DMS53 treated with DMSO at 0.1 percent for 48 hours (cell line): ENCODE results near the gene ANK3.
"Not testable (repeated sequence)": the region's sequence is repeated elsewhere in the genome, so short reads cannot be mapped to it uniquely, and the experiment has no call there.

ENCODE experiments used
- DNase-seq: peaks from one replicate; lab custom pipeline; 2025; ENCODE audit not compliant: unreplicated experiment; lab: John Stamatoyannopoulos, UW

ANK3 gene

DNA sequence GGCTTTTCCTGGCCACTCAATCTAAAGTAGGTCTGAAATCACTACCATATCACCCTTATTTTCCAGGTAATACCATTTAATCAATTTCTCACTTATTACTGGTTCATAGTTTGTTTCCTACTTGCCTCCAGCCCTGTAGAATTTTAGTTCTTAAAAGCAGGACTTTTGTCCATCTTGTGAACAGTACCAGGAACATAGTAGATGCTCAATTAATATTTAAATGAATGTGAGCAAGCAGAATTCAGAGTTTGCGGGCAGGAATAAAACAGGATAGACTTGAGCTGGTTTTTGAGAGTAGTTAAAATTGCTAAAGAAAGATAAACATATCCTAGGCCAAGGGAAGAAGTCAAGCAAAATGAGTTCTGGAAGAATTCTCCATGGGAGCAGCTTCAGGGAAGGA is 77.9 kb downstream of the ANK3 start:
- no peak for DNase-seq

DNA sequence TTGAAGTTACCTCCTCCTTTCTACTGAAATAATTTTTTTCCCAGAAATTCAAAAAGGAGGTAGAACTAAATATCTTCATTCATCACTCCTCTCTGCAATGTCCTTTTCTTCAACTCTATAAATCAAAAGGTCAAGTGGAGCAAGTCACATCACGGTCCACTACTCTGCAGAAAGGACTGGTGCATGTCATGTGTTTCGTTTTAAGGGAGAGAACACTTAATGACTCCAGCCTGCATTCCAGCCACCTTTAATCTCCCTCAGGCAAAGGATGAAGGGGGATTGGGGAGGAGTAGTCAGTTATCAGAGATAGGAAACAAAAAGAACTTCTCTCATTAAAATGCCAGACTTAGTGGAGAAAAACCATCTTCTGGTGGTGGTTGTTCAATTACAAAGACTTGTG is 78.9 kb downstream of the ANK3 start:
- no peak for DNase-seq

DNA sequence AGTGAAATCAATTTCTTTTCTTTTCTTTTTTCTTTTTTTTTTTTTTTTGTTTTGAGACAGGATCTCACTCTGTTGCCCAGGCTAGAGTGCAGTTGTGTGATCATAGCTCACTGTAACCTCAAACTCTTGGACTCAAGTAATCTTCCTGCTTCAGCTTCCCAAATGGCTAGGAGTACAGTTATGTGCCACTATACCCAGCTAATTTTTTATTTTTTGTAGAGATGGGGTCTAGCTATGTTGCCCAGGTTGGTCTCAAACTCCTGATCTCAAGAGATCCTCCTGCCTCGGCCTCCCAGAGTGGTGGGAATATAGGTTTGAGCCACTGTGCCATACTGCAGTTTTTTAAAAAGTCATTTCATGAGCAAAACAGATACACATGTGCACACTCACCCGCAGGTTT is 79.8 kb downstream of the ANK3 start:
- no peak for DNase-seq

DNA sequence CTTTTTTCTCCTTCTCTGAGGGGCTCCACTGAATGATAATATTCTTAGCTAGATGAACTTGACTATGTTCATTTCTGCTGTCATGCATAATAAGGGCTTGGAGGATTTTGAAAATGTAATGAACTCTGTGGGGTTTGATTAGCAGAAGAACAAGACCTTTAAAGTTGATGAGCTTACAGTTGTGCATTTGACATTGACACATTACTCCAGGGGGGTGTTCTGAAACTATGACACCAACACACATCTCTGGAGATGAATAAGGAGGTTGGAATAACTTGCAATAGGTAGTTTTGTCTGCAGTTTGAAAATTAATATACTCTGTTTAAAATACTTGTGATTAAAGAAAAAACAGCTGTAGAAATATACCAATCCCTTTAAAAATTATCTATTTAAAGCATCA is 80.3 kb downstream of the ANK3 start:
- DNase-seq = no peak

DNA sequence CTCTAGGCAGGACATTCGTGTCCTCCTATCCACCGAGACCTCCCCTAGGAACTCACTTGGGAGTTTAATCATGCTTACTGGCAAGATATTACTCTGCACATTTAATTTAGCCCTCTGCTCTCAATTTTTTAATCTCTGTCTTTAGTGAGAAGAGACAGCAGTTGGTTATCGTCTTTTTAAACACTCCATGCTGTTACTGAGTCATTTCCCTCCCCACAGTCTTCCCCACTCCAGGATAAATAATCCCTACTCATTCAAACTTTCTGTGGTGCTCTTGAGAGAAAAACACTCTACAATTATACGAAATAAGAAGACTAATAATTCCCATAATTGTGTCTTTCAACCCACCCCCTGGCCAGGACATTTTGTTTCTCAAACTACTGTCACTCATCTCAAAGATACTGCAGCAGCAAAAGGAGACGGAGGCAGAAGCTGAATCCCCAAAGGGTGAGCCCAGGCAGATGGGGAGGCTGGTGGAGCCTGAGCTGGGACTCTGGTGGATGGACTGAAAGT is 84.2 kb downstream of the ANK3 start:
- no peak for DNase-seq

DNA sequence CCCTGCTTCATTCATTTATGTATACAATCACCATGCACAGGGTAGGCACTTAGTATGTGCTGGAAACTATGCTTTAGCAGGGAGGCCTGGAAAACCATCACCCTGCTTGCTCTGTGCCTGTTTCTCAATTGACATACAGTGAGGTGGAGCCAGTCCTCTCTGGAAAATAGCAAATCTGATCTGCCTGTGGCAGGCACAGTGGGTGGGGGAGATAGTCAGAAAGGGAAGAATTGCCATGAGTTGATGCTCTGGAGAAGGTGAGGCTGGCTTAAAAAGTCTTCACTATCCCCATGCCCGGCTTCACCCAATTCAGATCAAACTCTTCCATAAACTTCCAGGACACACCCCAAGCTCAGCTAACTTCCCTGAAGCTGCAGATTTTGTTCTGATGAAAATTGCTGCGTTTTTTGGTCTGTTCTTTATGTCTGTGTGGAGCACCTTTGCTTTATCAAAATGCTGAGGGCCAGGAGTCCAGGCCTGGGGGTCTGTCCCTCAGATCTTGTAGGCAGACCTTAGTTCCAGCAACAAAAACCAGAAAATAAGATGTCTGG is 84.8 kb downstream of the ANK3 start:
- no peak for DNase-seq

DNA sequence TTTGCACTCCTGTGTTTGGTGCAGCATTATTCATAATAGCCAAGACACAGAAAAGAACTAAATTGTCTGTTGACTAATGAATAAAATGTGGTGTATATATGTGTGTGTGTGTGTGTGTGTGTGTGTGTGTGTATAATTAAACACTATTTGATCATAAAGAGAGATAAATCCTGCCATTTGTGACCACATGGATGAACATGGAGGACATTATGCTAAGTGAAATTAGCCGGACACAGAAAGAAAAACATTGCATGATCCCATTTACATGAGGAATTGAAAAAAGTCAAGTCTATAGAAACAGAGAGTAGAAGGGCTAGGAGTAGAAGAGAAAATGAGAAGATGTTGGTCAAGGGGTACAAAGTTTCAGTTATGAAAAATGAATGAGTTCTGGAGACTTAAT is 85.9 kb downstream of the ANK3 start:
- no peak for DNase-seq

DNA sequence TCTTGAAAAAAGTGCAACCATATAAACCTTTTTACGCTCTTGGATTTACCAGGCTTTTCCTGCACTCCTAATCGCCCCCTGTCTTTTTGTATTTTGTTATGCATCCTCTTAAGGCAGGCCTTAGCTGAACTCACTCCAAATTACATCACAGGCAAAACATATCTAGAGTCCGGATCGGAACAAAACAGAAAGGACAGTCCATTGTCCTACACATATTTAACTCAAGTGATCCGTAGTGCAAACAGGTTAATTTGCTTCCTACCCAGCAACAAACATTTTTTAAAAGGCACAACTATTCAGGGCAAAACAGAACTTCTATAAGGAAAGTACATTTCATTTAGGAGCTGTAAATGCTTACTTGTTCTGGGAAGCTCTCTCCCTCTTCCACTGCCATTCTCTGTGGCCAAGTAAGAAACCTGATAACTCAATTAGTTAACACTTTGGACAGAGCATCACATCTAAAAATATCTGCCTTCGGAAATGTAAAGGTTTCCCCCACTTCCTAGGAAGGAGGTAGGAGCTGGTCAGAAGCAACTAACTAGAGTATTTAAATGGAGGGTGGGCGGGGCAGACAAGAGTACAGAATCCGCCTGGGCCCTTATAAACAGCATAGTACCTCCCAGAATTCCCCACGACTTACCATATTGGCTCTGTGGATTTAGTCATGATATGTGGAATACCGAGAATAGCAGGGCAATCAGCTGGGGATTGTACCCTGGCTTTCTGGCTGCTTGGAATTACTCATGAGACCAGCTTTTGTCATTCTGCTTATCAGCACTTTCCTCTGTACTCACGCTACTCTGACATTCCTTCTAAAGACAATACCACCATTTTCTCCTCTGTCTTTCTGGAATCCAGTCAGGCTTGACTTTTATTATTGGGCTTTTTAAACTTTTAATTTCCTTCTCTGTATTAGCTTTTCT is 89.5 kb downstream of the ANK3 start:
- DNase-seq = no peak

DNA sequence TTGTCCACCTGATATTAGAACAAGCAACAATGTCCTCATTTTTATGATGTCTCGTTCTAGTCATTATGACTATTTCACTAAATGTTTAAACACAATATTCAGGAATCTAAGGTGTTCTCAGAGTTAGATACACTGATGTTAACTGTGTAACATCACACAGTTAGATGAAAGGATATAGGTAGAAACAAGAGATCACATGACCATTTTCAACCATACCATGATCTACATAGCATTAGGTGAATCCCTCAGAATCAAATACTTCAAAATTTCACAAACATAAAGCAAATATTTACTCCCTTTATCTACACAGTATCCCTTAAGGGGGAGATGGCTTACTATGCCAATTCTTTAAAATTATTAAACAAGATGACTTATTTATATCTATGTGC is 90.3 kb downstream of the ANK3 start:
- no peak for DNase-seq

DNA sequence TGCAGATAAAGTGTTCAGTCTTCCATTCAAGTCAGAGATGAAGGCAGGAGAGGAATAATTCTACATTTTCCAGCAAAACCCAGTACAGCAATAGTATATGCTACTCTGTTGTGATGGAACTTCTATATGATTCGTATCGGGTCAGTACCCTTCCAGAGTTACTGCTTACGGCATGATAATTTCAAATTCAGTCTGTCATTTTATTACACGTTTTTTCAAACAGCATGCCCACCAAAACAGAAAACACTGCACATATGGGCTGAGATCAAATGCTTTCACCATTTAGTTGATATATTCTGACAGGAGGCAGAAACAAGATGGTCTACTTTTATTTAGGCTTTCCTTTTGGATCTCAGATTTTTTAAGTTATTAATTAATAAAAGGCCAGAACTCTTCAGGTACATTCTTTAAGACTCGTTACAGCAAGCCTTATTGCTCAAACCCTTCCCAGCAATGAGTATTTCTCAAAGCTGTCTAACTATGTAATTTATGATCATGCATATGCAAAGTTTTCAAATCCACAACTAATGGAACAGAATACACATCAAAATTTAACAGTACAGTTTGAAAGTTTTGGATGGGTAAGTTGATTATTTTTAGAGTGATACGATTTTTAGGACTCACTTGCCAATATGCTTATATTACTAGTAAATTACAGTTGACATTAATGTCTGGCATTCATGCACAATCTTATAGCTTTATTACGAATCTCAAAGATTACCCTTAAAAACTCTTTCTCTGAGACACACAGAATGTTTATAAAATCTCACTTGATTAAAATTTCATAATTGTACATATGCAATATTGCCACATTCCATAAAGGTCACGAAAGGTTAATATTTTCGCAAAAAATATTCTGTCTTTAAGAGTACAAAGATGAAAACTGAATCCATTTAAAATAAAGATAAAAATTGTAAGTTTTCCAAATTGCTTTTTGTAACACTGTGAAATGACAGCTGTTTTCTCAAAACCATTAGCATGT is 91.0 kb downstream of the ANK3 start:
- DNase-seq = no peak

DNA sequence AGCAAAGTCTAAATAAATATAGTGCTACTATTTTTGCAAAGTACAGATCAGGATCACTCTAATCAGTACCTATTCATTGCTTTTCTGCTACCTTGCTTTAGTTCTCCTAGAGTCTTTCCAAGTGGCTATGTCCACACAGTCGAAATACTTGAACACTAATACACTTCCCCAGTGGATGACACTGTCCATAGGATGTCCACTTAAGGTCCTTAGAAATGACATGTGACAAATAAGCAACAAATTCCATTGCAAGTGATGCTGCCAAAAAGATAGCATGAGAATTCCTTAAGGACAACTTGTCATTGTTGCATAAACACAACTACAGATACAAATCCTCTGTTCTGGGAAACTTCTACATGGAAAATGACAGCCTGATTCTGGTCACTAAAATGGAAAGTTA is 93.6 kb downstream of the ANK3 start:
- no peak for DNase-seq

DNA sequence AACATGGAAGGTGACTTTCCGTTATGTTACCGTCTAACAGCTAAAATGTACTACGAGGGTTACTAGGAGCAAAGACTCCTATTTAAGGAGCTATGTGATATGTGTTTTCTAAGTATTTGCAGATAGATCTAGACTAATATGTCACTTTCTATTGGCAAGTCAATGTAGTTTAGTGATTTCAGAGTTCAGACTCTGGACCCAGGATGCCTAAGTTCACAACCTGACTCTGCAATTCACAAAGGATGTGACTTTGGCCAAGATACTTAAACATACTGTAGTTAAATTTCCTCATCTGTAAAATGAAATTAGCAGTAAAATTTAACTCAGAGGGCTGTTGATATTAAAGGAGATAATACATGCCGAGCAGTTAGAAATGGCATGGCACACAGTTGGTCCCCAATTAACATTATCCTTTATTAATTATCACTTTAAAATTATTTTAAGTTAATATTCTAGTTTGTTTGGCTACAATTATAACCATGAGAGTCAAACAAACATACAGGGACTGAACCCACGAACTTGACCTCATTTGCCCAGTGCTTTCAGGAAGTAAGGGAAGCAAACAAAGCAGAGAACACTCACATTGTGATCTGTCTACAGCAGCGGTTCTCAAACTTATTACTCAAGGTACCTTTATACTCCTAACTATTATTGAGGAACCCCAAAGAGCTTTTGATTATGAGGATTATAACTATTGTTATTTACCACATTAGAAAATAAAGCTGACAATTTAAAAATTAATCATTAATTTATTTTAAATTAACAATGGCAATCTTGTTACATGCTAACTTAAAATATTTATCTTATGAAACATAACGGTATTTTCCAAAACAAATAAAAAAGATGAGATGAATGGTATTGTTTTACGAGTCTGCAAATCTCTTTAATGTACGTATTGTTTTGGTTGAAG is 94.4 kb downstream of the ANK3 start:
- DNase-seq = no peak

DNA sequence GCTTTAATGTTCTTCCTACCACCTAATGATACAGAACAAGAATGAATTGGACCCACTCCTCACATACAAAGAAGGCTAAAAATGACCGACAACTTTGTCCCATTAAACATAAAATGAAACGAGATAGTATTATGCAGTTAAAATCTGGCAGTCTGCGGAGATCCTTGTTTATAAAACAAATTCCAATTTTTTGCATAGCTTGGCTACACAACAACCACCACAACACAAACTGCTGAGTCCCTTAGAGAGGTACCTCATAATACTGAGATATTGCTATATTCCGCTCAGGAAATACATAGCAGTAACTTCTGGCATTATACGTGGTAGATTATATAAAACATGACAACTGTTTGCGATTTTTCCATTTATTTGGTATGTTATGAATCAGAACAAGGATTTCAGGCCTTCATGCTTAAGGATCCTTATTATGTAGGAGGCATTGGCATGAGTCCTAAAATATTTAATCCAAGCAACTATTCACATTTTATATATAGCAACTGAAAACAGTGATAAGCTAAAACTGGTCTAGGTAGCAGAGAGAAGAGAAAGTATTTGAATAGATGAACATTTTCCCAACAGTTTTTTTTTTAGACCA is 96.0 kb downstream of the ANK3 start:
- no peak for DNase-seq

DNA sequence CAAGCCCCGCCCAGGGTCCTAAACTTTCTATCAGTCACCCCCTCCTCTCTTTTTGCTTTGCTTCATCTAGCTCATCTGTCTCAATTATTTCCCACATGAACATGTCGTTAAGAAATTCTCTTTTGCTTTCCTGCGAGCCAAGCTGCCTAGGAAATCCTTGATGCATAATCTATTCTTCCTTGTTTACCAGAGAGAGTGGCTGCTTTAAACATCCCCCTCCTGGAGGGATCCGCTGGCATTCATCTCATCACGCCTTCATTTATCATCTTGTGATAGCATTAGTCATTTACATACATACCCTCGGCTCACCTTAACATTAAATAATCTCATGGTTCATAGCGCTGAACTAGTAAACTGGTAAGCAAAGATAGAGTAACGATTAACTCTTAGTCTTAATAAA is 96.7 kb downstream of the ANK3 start:
- DNase-seq = no peak

DNA sequence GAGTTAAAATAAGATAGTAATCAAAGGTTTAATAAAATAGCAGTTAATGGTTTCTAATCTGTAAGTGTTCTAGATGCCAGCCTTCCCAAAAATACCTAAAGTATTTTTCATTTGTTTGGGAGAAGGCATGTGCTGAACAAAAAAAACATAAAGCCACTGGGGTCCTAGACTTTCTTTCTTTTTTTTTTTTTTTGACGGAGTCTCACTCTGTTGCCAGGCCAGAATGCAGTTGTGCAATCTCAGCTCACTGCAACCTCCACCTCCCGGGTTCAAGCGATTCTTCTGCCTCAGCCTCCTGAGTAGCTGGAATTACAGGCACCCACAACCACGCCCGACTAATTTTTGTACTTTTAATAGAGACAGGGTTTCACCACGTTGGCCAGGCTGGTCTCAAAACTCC is 97.1 kb downstream of the ANK3 start:
- not testable (repeated sequence) for DNase-seq

DNA sequence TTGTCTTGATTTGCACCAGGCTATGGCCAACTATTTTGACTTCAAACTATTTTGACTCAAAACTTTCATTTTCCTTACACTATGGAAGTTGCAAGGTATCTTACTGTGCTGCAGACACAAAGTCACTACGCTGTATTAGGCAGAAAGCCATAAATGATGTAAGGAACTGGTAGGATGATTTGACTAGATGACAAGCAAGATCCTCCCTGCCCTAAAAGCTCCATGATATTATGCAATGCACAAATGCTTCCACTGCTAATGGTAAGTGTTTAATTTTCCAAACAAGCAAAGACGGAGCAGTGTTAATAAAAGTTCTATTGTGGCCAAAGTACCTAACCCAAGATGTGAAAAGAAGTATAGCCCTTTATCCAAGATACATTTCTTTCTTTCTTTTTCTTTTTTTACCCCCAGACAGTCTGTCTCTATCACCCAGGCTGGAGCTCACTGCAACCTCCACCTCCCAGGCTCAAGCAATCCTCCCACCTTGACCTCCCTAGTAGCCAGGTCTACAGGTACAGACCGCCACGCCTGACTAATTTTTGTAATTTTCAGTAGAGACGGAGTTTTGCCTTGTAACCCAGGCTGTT is 98.2 kb downstream of the ANK3 start:
- no peak for DNase-seq

DNA sequence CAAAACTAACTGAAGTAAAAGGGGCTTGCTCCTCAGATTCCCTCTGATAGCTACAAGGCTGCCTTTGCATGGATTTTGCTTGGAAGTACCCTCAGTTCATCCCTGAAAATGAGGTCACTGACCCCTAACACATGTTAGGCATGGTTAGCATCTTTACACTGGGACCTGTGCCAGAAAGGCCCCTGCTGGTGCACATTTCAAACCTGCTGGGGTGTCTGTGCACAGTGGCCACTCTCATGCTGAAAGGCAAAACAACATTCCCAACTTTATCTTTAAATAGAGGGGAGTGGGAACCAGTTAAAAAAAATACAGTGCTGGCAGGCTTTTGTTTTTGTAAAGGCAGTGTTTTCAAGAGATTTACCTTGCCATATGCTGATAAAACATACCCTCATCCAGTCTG is 99.1 kb downstream of the ANK3 start:
- no peak for DNase-seq

DNA sequence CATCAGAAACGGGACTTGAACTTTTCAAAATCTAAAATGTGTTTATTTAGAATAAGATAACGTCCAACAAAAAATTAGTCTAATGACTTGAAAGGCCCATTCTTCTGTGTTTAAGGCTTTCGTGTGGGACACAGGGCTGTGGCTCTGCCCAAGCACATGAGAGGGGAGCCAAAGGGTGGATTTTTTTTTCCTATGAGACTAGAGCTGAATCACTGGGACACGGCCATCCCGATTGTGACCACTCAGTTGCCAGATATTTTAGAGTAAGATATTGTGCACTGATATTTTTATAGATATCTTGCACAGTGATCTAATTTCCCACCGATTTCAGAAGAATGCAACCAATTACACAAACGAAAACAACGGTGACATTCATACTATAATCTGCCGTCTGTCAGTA is 99.9 kb downstream of the ANK3 start:
- DNase-seq = no peak

DNA sequence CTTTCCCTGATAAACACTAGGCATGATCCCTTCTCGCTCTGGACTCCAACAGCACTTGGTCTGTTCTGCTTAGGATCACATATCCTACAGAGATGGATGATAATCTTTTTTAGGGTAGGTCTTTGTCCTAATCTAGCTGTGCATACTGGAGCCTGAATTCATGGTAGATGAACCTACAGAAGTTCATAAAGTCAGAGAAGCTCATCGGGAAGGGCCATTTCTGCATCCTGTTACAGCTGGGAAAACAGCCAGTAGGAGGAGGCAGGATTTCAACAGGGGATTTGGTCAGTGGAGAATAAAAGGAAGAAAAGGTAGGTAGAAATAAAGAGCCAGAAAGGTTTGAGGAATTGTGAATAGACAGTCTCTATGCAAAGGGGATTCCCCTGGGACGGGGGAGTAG is 101.4 kb downstream of the ANK3 start:
- no peak for DNase-seq

DNA sequence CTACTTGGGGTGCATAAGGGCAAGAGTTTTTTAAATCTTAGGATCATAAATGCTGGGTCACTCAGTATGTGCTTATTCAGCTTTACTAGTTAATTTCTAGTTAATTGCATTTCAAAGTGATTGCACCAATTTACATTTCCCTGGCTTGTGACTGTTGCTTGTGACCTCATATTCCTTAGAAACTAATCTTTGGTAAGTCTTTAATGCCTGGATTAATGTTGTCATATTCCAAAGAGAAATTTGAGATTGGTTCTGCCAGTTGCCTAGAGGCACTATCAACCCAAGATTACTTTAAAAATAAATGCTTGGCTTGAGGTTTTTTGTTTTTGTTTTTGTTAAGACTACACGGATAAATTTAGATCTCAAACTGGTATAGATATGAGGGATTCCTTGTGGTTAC is 103.1 kb downstream of the ANK3 start:
- DNase-seq = no peak
